ENCODE data around the gene BRD3.

The BRD3 gene

DNA sequence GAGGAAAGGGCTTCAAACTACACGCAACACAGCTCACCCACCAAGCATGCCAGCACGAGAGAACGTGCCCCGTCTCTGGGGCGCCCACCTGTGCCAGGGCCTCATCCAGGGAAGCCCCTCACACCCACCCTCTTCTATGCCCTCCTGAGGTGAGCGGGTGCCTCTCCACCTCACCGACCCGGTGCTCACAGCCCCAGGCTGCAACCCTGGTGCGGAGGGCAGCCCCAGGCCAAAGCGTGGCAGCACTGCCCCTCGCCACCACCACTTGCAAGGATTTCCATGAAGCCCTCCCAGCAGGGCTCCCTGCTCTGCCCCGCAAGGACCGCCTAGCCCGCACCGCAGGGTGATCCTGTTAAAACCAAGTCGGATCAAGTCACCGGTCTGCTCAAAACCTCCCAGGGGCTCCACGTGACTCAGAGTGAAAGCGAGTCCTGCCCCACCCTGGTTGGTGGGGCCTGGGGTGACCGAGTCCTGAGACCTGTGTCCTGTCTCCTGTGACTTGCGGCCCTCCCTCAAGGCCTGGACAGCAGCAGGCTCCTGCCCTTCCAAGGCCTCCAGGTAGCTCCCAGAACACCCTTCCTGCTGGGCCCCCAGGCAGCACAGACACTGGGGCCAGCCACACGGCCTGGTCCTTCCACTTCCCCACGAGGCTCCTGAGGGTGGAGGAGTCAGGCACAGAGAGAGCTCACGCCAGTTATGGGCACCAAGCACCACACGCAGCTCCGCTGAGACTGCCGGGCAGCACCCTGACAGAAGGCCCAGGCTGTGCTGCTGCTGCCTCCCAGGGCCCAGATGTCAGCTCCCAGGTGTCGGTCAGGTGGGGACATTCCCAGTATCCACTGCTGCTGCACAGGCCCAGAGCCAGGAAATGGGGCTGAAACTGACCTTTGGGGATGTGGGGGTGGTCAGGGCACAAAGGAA, 12.7 kb downstream of the BRD3 start:
- DNase-seq (ENCODE audit: low read depth in 2 of 2, low spot score in 1 of 2): no peak

DNA sequence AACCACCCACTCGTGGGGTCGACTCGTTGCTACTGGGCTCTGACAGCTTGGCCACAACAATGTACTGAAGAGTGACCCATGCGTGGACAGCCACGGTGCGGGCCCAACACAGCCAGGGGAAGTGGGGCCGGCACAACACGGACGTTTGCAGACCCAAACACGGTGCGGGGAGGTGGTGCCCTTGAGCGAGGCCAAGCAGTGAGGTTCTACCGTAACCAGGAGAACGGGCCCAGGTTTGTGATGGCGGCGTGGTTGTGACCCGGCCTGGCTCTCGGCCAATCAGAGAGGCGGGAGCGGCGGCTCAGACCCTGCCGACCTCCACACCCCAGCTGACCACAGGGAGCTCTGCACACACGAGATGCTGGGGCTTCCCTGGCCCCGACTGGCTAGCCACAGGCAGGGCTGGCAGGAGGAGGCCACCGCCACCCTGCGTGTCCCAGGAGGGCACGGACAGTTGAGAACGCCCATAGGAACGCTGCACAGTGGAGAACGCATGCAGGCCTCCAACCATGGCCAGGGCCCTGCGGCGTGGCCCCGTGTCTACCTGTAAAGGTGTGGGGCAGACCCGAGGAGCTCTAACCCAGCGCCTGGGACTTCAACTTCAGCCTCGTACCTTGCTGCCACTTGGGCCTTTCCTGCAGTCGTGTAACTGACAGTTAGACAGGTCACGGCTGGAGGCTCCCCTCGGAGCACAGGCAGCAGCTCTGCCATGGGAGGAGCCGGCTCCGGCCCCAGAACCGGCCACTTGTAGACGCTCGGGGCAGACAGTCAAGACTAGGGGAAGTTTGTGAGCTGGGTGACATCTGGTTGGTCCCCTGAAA, 13.7 kb downstream of the BRD3 start:
- no peak for DNase-seq (ENCODE audit: low read depth in 2 of 2, low spot score in 1 of 2)

DNA sequence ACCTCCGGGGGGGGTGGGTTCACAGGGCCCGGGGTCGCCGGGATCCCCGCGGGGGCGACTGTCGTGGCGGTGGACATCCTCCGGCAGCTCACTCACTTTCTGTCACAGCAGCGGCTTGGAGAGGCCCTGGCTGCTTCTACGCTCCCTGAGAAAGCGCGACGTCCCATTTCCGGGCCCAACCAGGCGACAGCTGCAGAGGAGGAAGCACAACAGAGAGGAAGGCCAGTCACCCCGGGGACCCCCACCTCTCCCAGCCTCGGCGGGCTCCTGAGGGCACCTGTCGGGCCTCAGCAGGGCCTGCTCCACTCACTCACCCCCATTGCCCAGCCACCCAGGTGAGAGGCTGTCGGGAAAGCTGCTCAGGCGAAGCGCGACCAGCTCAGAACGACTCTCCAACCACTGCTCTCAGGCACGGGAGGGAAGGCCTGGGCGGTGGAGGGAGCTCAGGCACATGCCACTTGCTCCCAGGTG, 14.4 kb downstream of the BRD3 start:
- DNase-seq (ENCODE audit: low read depth in 2 of 2, low spot score in 1 of 2): no peak

DNA sequence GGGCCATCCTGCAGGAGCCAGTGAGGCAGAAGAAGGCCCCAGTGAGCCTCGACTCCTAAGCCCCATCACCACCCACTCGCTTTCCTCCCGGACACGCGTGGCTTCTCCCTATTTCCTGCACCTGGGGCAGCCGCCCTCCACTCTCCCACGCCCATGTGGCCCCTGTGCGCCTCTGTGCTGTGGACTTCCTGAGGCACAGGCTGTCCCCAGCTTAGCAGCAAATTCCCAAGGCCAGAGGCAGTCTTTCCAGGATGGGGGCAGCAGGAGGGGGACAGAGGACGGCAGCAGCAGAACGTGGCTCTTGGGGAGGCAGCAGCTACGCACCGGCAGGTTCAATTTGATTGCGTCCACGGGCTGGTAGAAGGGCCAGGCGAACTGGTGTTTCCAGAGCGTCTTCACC, 14.9 kb downstream of the BRD3 start:
- no peak for DNase-seq (ENCODE audit: low read depth in 2 of 2, low spot score in 1 of 2)

DNA sequence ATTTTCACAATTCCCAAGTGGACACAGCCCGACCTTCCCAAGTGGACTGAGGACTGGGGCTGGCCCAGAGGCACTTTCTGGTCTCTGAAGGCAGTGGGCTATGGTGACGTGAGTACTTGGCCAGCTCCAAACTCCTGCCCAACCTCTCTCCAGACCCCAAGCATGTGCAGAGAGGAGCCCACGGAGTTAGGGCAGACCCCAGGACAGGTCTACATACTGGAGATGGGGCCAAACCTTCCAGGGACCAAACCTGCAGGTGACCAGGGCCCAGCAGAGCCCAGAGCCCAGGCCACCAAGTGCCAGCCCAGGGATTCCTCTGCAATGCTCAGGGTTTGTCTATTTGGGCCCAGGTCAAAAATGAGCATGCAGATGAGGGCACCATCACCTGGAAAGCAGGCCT, 15.3 kb downstream of the BRD3 start:
- no peak for DNase-seq (ENCODE audit: low read depth in 2 of 2, low spot score in 1 of 2)

DNA sequence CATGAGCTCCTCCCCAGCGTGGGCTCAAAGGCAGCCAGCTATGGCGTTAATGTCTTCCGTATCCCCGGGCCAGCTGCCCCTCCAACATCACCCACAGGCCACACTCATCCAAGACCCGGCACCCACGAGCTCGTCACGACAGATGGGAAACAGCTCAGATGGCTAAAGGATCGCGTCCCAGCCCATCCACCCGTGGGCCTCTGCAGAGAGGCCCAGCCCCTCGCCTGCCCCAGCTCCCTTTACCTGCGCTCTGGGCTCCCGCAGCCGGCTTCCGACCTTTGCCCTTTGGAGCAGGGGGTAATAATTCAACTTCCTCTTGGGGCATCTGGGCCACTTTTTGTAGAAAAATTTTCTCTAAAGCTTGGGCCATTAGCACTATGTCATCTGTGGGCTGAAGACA, 16.5 kb downstream of the BRD3 start:
- no peak for DNase-seq (ENCODE audit: low read depth in 2 of 2, low spot score in 1 of 2)

DNA sequence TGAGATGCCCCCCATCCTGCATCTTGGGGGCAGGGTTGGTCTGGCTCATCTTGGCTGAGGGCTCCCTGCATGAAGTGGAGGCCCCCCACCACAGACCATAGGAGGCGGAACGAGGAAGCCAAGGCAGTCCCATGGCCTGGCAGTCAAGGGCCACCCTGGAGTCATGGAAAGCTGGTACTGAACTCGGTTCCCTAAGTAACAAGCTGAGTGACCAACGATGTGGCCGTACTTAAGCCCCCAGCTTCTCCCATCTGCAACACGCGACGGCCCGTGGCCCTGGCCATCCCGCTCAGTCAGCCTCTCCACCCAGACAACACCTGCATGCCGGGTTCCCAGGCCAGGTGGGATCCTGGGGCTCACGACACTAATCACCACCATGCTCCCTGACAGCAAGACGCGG, 17.1 kb downstream of the BRD3 start:
- no peak for DNase-seq (ENCODE audit: low read depth in 2 of 2, low spot score in 1 of 2)

DNA sequence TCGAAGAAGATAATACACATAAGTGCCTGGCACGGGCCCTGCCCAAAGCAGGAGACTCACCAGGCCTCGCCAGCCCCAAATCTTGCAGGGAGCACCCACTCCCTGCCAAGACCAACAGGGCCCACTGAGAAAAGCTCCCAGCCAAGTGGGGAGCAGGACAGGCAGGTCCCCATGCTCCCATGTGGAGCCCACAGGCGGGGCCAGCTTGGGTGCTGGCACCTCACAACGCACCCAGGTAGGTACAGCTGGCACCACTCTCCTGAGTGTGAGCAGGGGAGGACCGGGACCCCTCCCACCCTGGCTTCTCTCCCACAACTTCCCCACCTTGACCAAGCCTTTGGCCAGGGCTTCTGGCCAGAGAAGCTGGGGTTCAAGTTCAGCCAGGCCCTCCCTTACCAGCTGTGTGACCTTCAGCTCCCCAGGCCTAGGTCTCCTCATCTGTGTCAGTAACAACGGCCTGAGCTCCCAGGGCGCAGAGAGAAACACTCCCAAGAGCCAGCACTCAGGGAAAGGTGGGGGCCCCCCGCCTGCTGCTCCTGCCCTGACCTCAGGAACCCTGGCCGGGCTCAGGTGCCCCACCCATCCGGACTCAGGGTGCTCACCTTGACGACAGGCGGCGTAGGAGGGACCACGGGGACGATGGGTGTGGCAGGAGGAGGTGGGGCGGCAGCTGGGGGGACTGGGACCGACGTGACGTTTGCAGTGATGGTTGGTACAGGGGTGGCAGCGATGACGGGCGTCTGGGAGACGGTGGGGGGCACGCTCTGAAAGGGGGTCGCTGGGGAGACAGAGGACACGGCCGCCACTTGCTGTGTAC, 17.8 kb downstream of the BRD3 start:
- DNase-seq (ENCODE audit: low read depth in 2 of 2, low spot score in 1 of 2): no peak

DNA sequence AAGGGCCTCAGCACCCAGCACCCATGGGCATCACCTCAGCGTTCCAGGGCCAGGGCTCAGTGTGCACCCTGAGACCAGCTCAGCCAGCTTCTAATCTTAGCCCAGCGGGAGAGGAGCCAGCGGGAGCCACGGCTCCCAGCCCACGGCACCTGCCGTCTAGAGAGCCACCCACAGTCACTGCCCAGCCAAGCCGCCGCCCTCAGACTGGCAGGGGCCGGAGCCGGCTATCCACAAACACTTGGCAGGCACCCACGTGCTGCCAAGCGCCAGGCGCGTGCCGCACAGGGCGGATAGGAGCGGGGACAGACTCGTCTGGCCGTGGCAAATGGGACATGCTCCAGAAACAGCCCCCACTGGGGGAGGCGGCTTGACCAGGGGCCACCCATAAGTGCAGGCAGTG, 18.6 kb downstream of the BRD3 start:
- no peak for DNase-seq (ENCODE audit: low read depth in 2 of 2, low spot score in 1 of 2)

DNA sequence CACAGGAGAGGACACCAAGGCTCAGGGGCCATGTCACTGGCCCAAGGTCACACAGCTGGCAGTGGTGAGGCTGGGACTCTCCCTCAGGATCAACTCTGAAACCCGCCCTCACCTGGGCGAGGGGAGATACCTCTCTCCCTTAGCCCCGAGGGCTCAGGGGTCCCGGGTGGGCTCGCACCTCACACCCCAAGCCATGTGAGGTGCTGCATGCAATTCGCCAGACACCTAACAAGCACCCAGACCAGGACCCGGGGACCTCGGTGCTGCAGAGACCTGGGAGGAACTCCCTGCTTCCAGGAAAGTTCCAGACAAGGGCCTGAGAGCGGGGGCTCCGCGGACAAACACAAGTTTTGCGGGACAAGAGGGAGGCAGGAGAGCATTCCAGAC, 19.3 kb downstream of the BRD3 start:
- no peak for DNase-seq (ENCODE audit: low read depth in 2 of 2, low spot score in 1 of 2)

DNA sequence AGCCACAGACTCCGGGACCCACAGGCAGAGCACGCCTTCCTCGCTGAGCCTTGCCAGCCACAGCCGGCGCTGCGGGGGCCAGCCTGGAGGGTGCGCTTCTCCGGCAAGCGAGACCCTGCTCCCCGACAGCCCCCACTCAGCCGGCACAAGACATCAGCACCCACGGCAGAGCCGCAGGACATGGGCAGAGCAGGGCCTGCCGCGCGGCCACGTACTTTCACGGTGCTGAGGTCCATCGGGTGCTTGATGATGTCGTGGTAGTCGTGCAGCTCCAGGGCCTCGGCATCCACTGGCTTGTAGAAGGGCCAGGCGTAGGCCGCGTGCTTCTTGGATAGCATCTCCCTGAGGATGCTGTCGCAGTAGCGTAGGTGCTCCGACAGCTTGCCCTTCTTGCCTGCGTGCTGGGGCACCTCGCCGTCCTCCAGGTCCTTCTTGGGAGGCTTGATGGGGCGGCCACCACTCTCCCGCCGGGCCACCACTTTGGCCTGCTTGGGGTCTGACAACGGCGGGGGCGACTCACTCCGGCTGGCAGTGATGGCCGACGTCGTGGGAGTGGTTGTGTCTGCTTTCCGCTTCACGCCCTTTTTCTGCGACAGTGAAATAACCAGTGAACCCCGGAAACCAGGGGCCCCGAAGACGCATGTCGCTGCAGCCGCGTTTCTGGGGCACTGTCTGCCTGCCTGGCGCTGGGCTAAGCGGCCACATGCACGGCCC, 19.8 kb downstream of the BRD3 start:
- DNase-seq (ENCODE audit: low read depth in 2 of 2, low spot score in 1 of 2): no peak

DNA sequence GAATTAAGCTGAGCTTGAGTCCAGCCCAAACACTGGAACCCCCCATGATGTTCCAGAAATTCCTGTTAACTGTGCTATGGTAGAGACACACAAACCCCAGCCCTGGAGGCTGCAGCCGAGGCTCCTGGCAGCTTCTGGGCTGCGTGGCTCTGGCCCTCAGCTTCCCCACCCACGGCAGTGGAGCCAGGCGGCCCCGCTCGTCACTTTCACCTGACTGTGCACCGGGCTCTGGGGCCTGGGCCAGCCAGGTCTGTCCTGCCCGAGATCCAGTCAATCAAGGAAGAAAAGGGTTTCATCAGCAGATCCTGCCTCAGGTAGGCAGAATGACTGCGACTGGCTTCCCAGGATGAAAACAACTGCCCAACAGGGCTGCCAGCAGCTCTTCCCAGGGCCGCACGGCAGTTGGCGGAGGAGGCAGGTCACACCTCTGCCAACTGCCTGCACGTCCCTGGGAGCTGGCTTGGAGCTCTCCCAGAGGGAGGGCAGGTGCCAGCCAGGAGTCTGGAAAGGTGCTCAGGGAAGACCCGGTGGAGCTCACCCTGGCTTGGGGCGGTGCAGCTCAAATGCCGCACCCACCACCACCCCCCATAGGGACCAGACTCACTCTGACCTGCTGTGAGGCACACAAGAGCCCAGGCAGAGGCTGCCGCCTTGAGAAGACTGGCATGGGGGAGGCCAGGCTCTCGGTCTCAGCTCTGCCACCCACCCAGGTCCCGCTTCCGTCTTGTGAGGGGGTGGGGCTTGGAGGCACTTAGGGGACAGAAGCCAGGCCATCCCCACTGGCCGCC, 20.7 kb downstream of the BRD3 start:
- no peak for DNase-seq (ENCODE audit: low read depth in 2 of 2, low spot score in 1 of 2)

DNA sequence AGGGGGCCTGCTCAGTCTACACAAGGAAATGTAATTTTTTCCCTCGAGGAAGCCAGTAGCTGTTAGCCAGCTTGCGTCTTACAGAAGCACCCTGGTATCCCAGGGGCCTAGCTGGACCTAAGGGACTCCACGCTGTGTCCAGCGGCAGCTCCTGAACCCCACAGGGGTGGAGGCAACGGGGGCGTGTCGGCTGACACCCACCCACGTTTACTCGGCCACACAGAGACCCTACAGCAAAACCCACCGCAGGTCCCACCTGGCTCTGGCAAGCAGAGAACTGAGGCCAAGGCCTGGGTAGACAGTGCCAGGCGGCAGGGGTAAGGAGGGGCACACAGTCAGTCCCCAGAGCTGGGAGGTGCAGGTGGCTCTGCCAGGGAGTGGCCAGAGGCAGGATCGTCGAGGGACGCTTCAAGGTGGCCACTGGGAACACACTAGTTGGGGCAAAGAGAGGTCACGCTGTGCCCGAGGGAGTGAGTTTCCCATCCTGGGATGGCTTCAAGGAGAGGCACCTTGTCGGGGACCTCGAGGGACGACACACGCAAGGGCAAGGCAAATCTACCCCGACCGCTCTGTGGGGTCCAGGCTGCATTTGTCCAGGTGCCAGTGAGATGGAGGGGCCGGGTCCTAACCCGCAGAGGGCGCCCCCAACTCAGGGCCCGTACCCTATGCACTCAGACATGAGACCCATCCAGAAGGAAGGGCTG, 21.8 kb downstream of the BRD3 start:
- DNase-seq (ENCODE audit: low read depth in 2 of 2, low spot score in 1 of 2): no peak

DNA sequence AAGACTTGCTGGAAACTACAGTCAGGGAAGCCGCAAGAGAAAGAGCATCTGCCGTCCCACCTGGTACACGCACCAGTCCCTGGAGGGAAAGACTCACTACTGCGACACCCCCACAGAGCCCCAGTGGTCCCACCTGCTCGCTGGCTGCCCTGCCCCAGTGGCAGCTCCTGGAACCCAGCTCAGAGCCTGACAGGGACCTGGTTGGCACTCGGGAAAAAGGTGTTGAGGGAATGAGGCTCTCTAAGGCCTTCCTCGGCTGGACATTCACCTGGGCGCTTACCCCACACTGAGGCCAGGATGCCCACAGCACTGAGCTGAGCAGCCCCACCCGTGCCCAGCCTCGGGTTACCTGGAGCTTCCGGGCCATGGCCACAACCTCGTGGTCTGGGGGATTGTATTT, 22.9 kb downstream of the BRD3 start:
- DNase-seq (ENCODE audit: low read depth in 2 of 2, low spot score in 1 of 2): no peak

DNA sequence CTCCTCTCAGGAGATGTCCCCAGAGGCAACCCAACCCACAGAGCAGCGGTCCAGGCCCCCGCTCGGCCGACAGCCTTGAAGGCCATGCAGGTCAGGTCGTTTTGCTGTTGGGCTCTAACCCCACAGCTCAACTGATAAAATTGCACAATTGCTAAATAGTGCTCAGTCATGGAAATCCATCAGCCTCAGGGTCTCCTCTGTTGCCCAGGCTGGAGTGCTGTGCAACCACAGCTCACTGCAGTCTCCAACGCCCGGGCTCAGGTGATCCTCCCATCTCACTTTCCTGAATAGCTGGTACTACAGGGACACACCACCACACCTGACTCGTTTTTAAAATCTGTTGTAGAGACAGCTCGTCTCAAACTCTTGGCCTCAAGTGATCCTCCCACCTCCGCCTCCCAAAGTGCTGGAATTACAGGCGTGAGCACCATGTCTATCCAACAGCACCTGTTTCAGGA, 24.3 kb downstream of the BRD3 start:
- DNase-seq (ENCODE audit: low read depth in 2 of 2, low spot score in 1 of 2): no peak

DNA sequence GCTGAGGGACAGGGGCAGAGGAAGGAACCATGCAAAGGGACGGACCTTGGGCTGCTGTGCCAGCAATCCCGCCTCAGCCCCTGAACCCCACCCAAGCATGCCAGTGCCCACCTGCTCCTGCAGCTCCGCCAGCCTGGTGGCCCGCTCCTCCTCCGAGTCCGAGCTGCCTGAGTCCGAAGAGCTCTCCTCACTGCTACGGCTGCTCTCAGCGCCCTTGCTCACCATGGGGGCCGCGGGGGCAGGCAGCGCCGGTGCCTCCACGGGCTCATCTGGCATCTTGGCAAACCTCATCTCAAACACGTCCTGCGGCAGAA, 26.2 kb downstream of the BRD3 start:
- no peak for DNase-seq (ENCODE audit: low read depth in 2 of 2, low spot score in 1 of 2)

DNA sequence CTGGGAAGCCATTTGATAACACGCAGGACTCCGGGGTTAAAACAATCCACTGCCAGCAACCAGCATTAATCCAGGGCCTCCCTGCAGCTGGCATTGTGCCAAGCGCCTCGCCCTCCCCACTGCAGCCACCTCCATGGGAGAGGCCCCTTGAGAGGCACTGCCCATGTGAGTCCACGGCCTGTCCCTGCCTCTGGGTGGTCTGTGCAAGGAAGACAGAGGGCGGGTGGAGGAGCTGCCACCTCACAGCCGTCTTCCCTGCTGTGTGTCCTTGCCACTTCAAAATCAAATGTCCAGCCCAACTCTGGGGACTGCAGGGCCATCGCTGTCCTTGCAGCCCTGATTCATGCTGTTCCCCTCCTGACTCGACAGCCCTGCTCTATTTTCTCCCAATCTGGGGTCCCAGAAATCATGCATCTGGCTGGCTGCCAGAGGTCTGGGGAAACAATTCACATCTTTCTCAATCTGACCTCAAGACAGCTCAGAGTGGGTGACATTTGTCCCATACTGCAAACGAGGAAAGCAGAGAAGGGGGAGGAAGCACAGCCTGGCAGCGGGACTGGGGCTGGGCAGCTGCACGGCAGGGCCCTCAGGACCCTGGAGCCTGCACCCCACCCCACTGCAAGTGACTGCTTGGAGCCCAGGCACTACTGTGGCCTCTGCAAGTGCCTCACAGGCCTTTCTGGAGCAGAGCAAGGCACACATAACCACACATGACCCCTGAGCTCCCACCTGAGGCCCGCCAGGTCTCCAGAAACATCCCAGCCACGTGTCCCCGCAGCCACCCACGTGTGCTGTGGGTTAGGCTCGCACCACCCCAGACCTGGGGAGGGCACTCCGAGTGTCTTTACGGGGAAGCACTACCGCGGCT, 26.8 kb downstream of the BRD3 start:
- DNase-seq (ENCODE audit: low read depth in 2 of 2, low spot score in 1 of 2): no peak

DNA sequence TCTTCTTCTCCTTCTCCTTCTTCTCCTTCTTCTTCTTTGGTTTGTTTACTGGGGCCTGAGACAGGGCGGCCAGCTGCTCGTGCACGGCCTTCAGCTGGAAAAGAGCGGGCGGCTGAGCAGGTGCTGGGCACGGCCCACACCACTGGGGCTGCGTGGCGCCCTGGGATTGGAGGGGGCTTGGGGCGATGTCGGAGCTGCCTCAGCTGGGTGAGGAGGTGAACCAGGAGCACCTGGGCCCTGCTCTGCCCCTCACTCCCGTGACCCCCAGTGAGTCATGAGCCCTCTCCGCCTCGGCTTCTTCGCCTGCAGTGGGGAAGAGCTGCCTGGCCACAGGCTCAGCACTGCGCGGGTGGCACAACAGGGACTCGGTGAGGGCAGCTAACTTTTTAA, 27.7 kb downstream of the BRD3 start:
- no peak for DNase-seq (ENCODE audit: low read depth in 2 of 2, low spot score in 1 of 2)

Data from stimulated activated CD8-positive, alpha-beta memory T cell treated with anti-CD3 and anti-CD28 coated beads, Interleukin-4, amount 100 ng/mL, for 4 hours (primary cell).